Measurements from ENCODE around the gene DCAF8L1.
"Not testable (repeated sequence)": the region's sequence is repeated elsewhere in the genome, so short reads cannot be mapped to it uniquely, and the experiment has no call there.

The DCAF8L1 gene

DNA sequence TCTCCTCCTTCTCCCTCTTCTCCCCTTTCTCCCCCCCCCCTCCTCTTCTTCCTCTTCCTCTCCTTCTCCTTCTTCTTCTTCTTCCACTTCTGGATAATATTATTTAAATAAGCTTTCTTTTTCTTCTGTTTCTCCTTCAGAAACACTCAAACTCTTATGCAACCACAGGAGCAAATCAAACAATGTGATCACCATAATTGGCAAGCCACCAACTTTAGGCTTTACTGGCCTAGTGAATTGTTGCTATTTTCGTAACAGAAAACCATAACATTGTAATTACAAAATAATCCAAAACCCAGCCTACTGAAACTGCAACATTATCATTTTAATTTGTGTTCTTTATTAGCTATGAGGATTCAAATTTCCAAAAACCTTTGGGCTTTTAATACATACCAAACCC, 14.3 kb downstream of the DCAF8L1 start:
- Histone ChIP-seq H3K9me2 (replicated peaks; ENCODE audit: insufficient read depth, low read length) (no peaks in the 10 kb centered on the region), H3K27me3 (replicated peaks; ENCODE audit: insufficient read depth, low read length) (no peaks in the 10 kb centered on the region), H3K36me3 (replicated peaks; ENCODE audit: insufficient read depth, low read length) (no peaks in the 10 kb centered on the region), H3K79me2 (ENCODE audit: low read length) (no peaks in the 10 kb centered on the region), H3K9me3 (replicated peaks; ENCODE audit: insufficient read depth, low read length) (no peaks in the 10 kb centered on the region), H4K20me1 (ENCODE audit: insufficient read depth, low read length) (no peaks in the 10 kb centered on the region), H3K9ac (ENCODE audit: low read length) (no peak overlapping the region), H3K4me3 (ENCODE audit: low read length) (no peak overlapping the region), H3K27ac (ENCODE audit: low read length) (no peak overlapping the region), H3F3A (ENCODE audit: insufficient read depth, low read length) (no peaks in the 10 kb centered on the region), H3K4me2 (ENCODE audit: low read depth, low read length) (no peak overlapping the region), H2AFZ (ENCODE audit: low read length) (no peak overlapping the region), H3K4me1 (ENCODE audit: low read length) (no peaks in the 10 kb centered on the region)
- no peak for TF ChIP-seq EZH2 (optimal IDR thresholded peaks at IDR 0.05; ENCODE audit: low read depth, low read length)
- TF ChIP-seq EZH2phosphoT487 (IDR thresholded peaks at IDR 0.05; ENCODE audit: low read length): no peak
- no peak for TF ChIP-seq CTCF (IDR thresholded peaks at IDR 0.05; ENCODE audit: low read length)
- no peak for DNase-seq

DNA sequence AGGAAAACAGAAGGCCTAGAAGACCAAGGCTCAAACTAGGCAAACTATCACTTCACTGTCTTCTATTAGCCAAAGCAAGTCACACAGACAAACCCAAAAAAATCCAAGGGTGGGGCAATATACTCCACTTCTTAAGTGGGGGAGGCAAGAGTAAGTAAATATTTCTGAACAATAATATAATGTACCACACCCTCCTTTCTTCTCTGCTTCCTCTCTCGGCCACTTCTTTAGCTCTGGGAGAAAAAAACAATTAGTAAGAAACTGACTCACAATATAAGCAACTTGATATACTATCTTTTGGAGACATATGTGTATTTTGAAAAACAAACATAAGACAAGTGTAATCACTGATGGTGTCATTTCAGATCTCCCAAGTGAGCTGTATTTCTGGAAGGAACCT, 14.8 kb downstream of the DCAF8L1 start:
- H3K4me2 ChIP-seq (ENCODE audit: low read depth, low read length): no peak overlapping the region
- no peaks in the 10 kb centered on the region for H3K27me3 ChIP-seq (replicated peaks; ENCODE audit: insufficient read depth, low read length)
- H3K27ac ChIP-seq (ENCODE audit: low read length): no peak overlapping the region
- no peak for DNase-seq
- no peak overlapping the region for H2AFZ ChIP-seq (ENCODE audit: low read length)
- H3K4me3 ChIP-seq (ENCODE audit: low read length): no peak overlapping the region
- H3K36me3 ChIP-seq (replicated peaks; ENCODE audit: insufficient read depth, low read length): no peaks in the 10 kb centered on the region
- no peaks in the 10 kb centered on the region for H3K9me3 ChIP-seq (replicated peaks; ENCODE audit: insufficient read depth, low read length)
- no peaks in the 10 kb centered on the region for H3K4me1 ChIP-seq (ENCODE audit: low read length)
- no peaks in the 10 kb centered on the region for H4K20me1 ChIP-seq (ENCODE audit: insufficient read depth, low read length)
- TF ChIP-seq EZH2 (optimal IDR thresholded peaks at IDR 0.05; ENCODE audit: low read depth, low read length) (no peak), EZH2phosphoT487 (IDR thresholded peaks at IDR 0.05; ENCODE audit: low read length) (no peak), CTCF (IDR thresholded peaks at IDR 0.05; ENCODE audit: low read length) (no peak)
- H3K79me2 ChIP-seq (ENCODE audit: low read length): no peaks in the 10 kb centered on the region
- no peaks in the 10 kb centered on the region for H3K9me2 ChIP-seq (replicated peaks; ENCODE audit: insufficient read depth, low read length)
- no peaks in the 10 kb centered on the region for H3F3A ChIP-seq (ENCODE audit: insufficient read depth, low read length)
- no peak overlapping the region for H3K9ac ChIP-seq (ENCODE audit: low read length)

GRCh38 chrX:27965348-27965747, 15.9 kb downstream of the DCAF8L1 start:
- H3K4me3 ChIP-seq (ENCODE audit: low read length); H3F3A ChIP-seq (ENCODE audit: insufficient read depth, low read length); H4K20me1 ChIP-seq (ENCODE audit: insufficient read depth, low read length); H3K4me1 ChIP-seq (ENCODE audit: low read length); H3K36me3 ChIP-seq (replicated peaks; ENCODE audit: insufficient read depth, low read length); H3K27ac ChIP-seq (ENCODE audit: low read length); H3K4me2 ChIP-seq (ENCODE audit: low read depth, low read length); DNase-seq; H2AFZ ChIP-seq (ENCODE audit: low read length); H3K27me3 ChIP-seq (replicated peaks; ENCODE audit: insufficient read depth, low read length); H3K9me2 ChIP-seq (replicated peaks; ENCODE audit: insufficient read depth, low read length); H3K9ac ChIP-seq (ENCODE audit: low read length); H3K79me2 ChIP-seq (ENCODE audit: low read length); H3K9me3 ChIP-seq (replicated peaks; ENCODE audit: insufficient read depth, low read length): not testable (repeated sequence)

GRCh38 chrX:27964432-27964831, 16.8 kb downstream of the DCAF8L1 start:
- H3K9me3 ChIP-seq (replicated peaks; ENCODE audit: insufficient read depth, low read length): no peaks in the 10 kb centered on the region
- H3K27ac ChIP-seq (ENCODE audit: low read length): no peak overlapping the region
- TF ChIP-seq CTCF (IDR thresholded peaks at IDR 0.05; ENCODE audit: low read length) (no peak), EZH2 (optimal IDR thresholded peaks at IDR 0.05; ENCODE audit: low read depth, low read length) (no peak), EZH2phosphoT487 (IDR thresholded peaks at IDR 0.05; ENCODE audit: low read length) (no peak)
- no peaks in the 10 kb centered on the region for H4K20me1 ChIP-seq (ENCODE audit: insufficient read depth, low read length)
- no peak overlapping the region for H3K9ac ChIP-seq (ENCODE audit: low read length)
- H3F3A ChIP-seq (ENCODE audit: insufficient read depth, low read length): no peaks in the 10 kb centered on the region
- H3K79me2 ChIP-seq (ENCODE audit: low read length): no peaks in the 10 kb centered on the region
- no peak overlapping the region for H3K4me3 ChIP-seq (ENCODE audit: low read length)
- no peaks in the 10 kb centered on the region for H3K4me1 ChIP-seq (ENCODE audit: low read length)
- no peak for DNase-seq
- H3K36me3 ChIP-seq (replicated peaks; ENCODE audit: insufficient read depth, low read length): no peaks in the 10 kb centered on the region
- H2AFZ ChIP-seq (ENCODE audit: low read length): no peak overlapping the region
- no peaks in the 10 kb centered on the region for H3K27me3 ChIP-seq (replicated peaks; ENCODE audit: insufficient read depth, low read length)
- no peak overlapping the region for H3K4me2 ChIP-seq (ENCODE audit: low read depth, low read length)
- H3K9me2 ChIP-seq (replicated peaks; ENCODE audit: insufficient read depth, low read length): no peaks in the 10 kb centered on the region

DNA sequence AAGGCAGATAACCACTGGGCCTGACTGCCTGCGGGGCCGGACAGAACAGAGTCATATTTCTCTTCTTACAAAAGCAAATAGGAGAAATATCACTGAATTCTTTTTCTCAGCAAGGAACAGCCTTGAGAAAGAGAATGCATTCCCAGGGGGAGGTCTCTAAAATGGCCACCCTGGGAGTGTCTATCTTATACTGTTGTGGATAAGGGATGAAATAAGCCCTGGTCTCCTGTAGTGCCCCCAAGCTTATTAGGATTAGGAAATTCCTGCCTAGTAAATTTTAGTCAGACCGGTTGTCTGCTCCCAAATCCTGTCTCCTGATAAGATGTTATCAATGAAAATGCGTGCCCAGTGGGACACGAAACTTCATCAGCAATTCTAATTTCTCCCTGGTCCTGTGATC, 20.8 kb downstream of the DCAF8L1 start:
- not testable (repeated sequence) for H3K9ac ChIP-seq (ENCODE audit: low read length); H3K9me2 ChIP-seq (replicated peaks; ENCODE audit: insufficient read depth, low read length); H3F3A ChIP-seq (ENCODE audit: insufficient read depth, low read length); H2AFZ ChIP-seq (ENCODE audit: low read length); H3K36me3 ChIP-seq (replicated peaks; ENCODE audit: insufficient read depth, low read length); H3K4me1 ChIP-seq (ENCODE audit: low read length); H3K27ac ChIP-seq (ENCODE audit: low read length); H3K4me3 ChIP-seq (ENCODE audit: low read length); H3K27me3 ChIP-seq (replicated peaks; ENCODE audit: insufficient read depth, low read length); H3K79me2 ChIP-seq (ENCODE audit: low read length); H4K20me1 ChIP-seq (ENCODE audit: insufficient read depth, low read length); H3K9me3 ChIP-seq (replicated peaks; ENCODE audit: insufficient read depth, low read length); H3K4me2 ChIP-seq (ENCODE audit: low read depth, low read length); DNase-seq

Data from MM.1S (cell line).